ENCODE data around the gene LIMCH1. TPM values are rescaled to one million over a fixed set of nuclear protein-coding genes. Genes with fewer than 3 reads are reported as not detected.
A peak's percentile ranks its signal among the peaks of the same experiment; 100 is the strongest.

Gene LIMCH1
- total RNA-seq, 1 donor from 2014 or later: 9.8 TPM

- H3K4me2 ChIP-seq: no peak overlapping the region
- peaks cover 12% of the 10 kb centered on the region for H3K4me1 ChIP-seq
- no peaks in the 10 kb centered on the region for H3K27me3 ChIP-seq
- Mint-ChIP-seq H3K4me1 (peaks cover 9% of the 10 kb centered on the region), H3K36me3 (no peaks in the 10 kb centered on the region), H3K27me3 (ENCODE audit: insufficient read depth, low read depth) (no peaks in the 10 kb centered on the region), H3K9me3 (no peaks in the 10 kb centered on the region), H3K4me3 (no peak overlapping the region), H3K27ac (no peak overlapping the region)
- DNase-seq (ENCODE audit: low spot score): peak; percentile 8
- no peaks in the 10 kb centered on the region for H3K9me3 ChIP-seq (ENCODE audit: low read depth)
- no peak for TF ChIP-seq CTCF (IDR thresholded peaks at IDR 0.05)
- no peak for TF ChIP-seq EZH2 (IDR thresholded peaks at IDR 0.05)
- no peak for TF ChIP-seq EZH2phosphoT487 (IDR thresholded peaks at IDR 0.05)
- no peaks in the 10 kb centered on the region for H3K79me2 ChIP-seq (ENCODE audit: low read depth)
- H3K4me3 ChIP-seq: no peak overlapping the region
- H3K27ac ChIP-seq: no peak overlapping the region
- no peaks in the 10 kb centered on the region for H3K36me3 ChIP-seq
- H3K9ac ChIP-seq: no peak overlapping the region
- no peak overlapping the region for H2AFZ ChIP-seq (replicated peaks)
- no peaks in the 10 kb centered on the region for H3F3A ChIP-seq (ENCODE audit: low read depth)
- no peaks in the 10 kb centered on the region for H4K20me1 ChIP-seq (ENCODE audit: low read depth)
Measured at GRCh38 chr4:41569961-41570360, 32.0 kb downstream of the LIMCH1 start.

GRCh38 chr4:41571422-41571821, 33.5 kb downstream of the LIMCH1 start:
- H2AFZ ChIP-seq (replicated peaks): no peak overlapping the region
- H3K27me3 ChIP-seq: no peaks in the 10 kb centered on the region
- no peaks in the 10 kb centered on the region for H3K9me3 ChIP-seq (ENCODE audit: low read depth)
- no peaks in the 10 kb centered on the region for H3K36me3 ChIP-seq
- H3F3A ChIP-seq (ENCODE audit: low read depth): no peaks in the 10 kb centered on the region
- H3K4me1 Mint-ChIP-seq: peaks cover 9% of the 10 kb centered on the region
- no peaks in the 10 kb centered on the region for H4K20me1 ChIP-seq (ENCODE audit: low read depth)
- TF ChIP-seq EZH2 (IDR thresholded peaks at IDR 0.05): no peak
- TF ChIP-seq CTCF (IDR thresholded peaks at IDR 0.05): no peak
- no peak for TF ChIP-seq EZH2phosphoT487 (IDR thresholded peaks at IDR 0.05)
- H3K4me3 Mint-ChIP-seq: no peak overlapping the region
- no peaks in the 10 kb centered on the region for H3K27me3 Mint-ChIP-seq (ENCODE audit: insufficient read depth, low read depth)
- DNase-seq (ENCODE audit: low spot score): no peak
- no peaks in the 10 kb centered on the region for H3K9me3 Mint-ChIP-seq
- H3K36me3 Mint-ChIP-seq: no peaks in the 10 kb centered on the region
- H3K79me2 ChIP-seq (ENCODE audit: low read depth): no peaks in the 10 kb centered on the region
- H3K27ac Mint-ChIP-seq: no peak overlapping the region
- H3K4me1 ChIP-seq: peaks cover 12% of the 10 kb centered on the region
- no peak overlapping the region for H3K4me2 ChIP-seq
- H3K27ac ChIP-seq: no peak overlapping the region
- H3K9ac ChIP-seq: no peak overlapping the region
- no peak overlapping the region for H3K4me3 ChIP-seq

GRCh38 chr4:41572516-41572915, 34.6 kb downstream of the LIMCH1 start:
- no peak overlapping the region for H2AFZ ChIP-seq (replicated peaks)
- no peaks in the 10 kb centered on the region for H3K36me3 Mint-ChIP-seq
- no peaks in the 10 kb centered on the region for H3K9me3 Mint-ChIP-seq
- peaks cover 9% of the 10 kb centered on the region for H3K4me1 Mint-ChIP-seq
- H3K9me3 ChIP-seq (ENCODE audit: low read depth): no peaks in the 10 kb centered on the region
- no peak overlapping the region for H3K4me2 ChIP-seq
- H3K4me1 ChIP-seq: peaks cover 12% of the 10 kb centered on the region
- no peak overlapping the region for H3K27ac ChIP-seq
- no peak for DNase-seq (ENCODE audit: low spot score)
- H4K20me1 ChIP-seq (ENCODE audit: low read depth): no peaks in the 10 kb centered on the region
- no peaks in the 10 kb centered on the region for H3K79me2 ChIP-seq (ENCODE audit: low read depth)
- H3K36me3 ChIP-seq: no peaks in the 10 kb centered on the region
- TF ChIP-seq EZH2phosphoT487 (IDR thresholded peaks at IDR 0.05): no peak
- H3K27me3 Mint-ChIP-seq (ENCODE audit: insufficient read depth, low read depth): no peaks in the 10 kb centered on the region
- H3K4me3 ChIP-seq: no peak overlapping the region
- H3K27ac Mint-ChIP-seq: no peak overlapping the region
- H3K27me3 ChIP-seq: no peaks in the 10 kb centered on the region
- H3K9ac ChIP-seq: no peak overlapping the region
- no peak overlapping the region for H3K4me3 Mint-ChIP-seq
- H3F3A ChIP-seq (ENCODE audit: low read depth): no peaks in the 10 kb centered on the region

- H3K4me1 Mint-ChIP-seq: peaks cover 9% of the 10 kb centered on the region
- Histone ChIP-seq H3K4me1 (peaks cover 12% of the 10 kb centered on the region), H3F3A (ENCODE audit: low read depth) (no peaks in the 10 kb centered on the region), H3K9ac (no peak overlapping the region), H2AFZ (replicated peaks) (no peak overlapping the region), H3K27me3 (no peaks in the 10 kb centered on the region), H3K9me3 (ENCODE audit: low read depth) (no peaks in the 10 kb centered on the region), H3K27ac (no peak overlapping the region), H3K4me3 (no peak overlapping the region), H4K20me1 (ENCODE audit: low read depth) (no peaks in the 10 kb centered on the region), H3K79me2 (ENCODE audit: low read depth) (no peaks in the 10 kb centered on the region), H3K4me2 (no peak overlapping the region), H3K36me3 (no peaks in the 10 kb centered on the region)
- no peaks in the 10 kb centered on the region for H3K27me3 Mint-ChIP-seq (ENCODE audit: insufficient read depth, low read depth)
- H3K27ac Mint-ChIP-seq: no peak overlapping the region
- no peaks in the 10 kb centered on the region for H3K9me3 Mint-ChIP-seq
- no peak overlapping the region for H3K4me3 Mint-ChIP-seq
- no peaks in the 10 kb centered on the region for H3K36me3 Mint-ChIP-seq
- DNase-seq (ENCODE audit: low spot score): no peak
- TF ChIP-seq EZH2 (IDR thresholded peaks at IDR 0.05): no peak
- TF ChIP-seq EZH2phosphoT487 (IDR thresholded peaks at IDR 0.05): no peak
- no peak for TF ChIP-seq CTCF (IDR thresholded peaks at IDR 0.05)
Measured at GRCh38 chr4:41572956-41573355, 35.0 kb downstream of the LIMCH1 start.
